VCaP (cell line): ENCODE measurements around the gene ARL4C.

Source experiments
- H3K27ac ChIP-seq: fragments of 450-650 bp; 2 replicates; pipeline ENCODE4 v1.5.1; 2017
- TF ChIP-seq, protein P1 (sequence below): fragments of 450-650 bp; conservative IDR thresholded peaks from 2 replicates; pipeline ENCODE4 v1.5.1; 2017; ENCODE audit warnings: mild to moderate bottlenecking, moderate library complexity

The ARL4C gene

DNA sequence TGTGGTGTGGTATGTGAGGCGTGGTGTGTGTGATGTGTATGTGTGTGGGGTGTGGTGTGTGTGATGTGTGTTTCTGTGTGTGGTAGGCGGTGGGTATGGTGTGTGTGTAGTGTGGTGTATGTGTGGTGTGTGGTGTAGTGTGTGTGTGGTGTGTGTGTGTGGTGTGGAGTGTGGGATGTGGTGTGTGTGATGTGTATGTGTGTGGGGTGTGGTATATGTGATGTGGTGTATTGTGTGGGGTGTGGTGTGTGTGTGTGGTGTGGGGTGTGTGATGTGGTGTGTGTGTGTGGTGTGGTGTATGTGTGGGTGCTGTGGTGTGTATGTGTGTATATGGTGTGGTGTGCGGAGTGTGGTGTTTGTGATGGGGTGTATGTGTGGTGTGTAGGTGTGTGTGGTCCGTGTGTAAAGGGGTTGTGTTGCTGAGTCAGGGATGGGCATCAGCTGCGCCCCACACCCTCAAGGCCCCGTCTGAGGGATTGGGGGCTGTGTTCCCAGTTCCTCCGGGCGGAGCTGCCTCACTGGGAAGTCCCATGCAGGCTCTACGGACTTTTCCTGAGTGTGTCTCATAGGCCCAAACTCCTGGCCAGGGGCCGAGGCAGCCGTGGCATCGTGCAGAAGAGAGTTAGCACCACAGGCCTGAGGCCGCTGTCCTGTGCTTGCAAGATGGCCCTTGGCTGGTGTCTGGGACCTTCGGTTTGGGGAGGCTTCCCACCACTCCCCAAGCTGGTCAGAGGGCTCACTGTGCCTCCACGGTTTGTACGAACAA is 18.2 kb upstream of the ARL4C start:
- H3K27ac ChIP-seq = no peak overlapping the region
- TF ChIP-seq, protein P1, sequence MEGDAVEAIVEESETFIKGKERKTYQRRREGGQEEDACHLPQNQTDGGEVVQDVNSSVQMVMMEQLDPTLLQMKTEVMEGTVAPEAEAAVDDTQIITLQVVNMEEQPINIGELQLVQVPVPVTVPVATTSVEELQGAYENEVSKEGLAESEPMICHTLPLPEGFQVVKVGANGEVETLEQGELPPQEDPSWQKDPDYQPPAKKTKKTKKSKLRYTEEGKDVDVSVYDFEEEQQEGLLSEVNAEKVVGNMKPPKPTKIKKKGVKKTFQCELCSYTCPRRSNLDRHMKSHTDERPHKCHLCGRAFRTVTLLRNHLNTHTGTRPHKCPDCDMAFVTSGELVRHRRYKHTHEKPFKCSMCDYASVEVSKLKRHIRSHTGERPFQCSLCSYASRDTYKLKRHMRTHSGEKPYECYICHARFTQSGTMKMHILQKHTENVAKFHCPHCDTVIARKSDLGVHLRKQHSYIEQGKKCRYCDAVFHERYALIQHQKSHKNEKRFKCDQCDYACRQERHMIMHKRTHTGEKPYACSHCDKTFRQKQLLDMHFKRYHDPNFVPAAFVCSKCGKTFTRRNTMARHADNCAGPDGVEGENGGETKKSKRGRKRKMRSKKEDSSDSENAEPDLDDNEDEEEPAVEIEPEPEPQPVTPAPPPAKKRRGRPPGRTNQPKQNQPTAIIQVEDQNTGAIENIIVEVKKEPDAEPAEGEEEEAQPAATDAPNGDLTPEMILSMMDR = no peak

DNA sequence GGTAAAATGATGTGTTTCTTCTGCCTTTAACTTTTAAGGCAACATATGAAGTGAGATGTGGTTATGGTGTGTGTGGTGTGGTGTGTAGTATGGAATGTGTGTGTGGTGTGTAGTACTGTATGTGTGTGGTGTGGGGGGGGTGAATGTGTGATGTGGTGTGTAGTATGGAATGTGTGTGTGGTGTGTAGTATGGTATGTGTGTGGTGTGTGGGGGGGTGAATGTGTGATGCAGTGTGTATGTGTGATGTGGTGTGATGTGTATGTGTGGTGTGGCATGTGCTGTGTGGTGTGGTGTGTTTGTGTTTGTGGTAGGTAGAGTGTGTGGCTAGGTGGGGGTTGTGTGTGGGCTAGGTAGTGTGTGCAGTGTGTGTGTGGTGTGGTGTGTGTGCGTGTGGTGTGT is 17.2 kb upstream of the ARL4C start:
- TF ChIP-seq, protein P1 = no peak

DNA sequence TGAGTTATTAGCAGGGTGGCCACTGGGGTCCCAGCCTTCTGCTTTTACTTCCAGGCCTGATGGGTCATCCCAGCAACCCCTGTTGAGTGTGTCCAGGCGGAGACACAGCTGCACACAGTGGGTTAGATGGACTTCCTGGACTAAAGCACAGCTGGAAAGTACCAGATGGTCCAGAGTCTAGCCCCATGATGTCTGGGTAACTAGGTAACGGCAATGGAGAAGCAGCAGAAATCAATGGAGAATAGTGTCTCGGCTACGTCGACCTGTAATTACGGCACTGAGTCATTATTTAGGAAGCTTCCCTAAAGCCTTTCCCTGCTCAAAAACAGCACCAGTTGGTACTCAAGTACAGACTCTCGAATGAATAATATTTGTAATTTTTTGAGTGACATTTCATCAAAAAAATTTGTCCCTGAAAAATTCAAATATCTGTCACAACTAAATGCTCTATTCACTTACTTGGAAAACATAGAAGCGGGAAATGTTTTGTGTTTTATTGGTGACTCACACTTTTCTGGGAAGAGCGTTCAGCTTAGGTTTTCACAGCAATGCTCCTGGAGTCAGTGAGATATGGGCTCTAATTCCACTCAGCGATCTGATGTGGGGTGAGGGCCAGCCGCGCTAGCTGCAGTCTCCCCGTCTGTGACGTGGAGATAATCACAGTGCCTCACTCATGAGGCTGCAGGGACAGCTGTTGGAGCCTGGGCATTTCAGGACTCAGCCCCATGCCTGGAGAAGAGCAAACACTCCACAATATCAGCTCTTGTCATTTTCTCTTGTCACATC is 16.2 kb upstream of the ARL4C start:
- TF ChIP-seq, protein P1 = no peak
- no peak overlapping the region for H3K27ac ChIP-seq

More for the DNA sequence above, 17.2 kb upstream of the ARL4C start:
- H3K27ac ChIP-seq = no peak overlapping the region

DNA sequence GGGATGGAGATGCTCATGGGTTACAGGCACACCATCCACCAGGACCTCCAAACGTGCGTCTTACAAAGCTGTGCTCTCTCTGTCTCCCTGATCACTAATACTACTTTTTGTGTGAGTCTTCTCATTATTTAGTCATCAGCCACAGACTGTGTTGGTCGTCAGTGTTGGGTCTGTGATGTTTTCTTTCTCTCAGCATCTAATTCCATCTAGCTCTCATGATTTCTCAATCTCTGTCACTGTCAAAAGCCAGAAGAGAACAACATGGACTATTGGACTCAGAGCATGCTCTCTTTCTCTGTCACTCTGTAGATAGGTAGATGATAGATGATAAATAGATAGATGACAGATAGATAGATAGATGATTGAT is 6.0 kb upstream of the ARL4C start:
- TF ChIP-seq, protein P1 = no peak
- no peak overlapping the region for H3K27ac ChIP-seq

DNA sequence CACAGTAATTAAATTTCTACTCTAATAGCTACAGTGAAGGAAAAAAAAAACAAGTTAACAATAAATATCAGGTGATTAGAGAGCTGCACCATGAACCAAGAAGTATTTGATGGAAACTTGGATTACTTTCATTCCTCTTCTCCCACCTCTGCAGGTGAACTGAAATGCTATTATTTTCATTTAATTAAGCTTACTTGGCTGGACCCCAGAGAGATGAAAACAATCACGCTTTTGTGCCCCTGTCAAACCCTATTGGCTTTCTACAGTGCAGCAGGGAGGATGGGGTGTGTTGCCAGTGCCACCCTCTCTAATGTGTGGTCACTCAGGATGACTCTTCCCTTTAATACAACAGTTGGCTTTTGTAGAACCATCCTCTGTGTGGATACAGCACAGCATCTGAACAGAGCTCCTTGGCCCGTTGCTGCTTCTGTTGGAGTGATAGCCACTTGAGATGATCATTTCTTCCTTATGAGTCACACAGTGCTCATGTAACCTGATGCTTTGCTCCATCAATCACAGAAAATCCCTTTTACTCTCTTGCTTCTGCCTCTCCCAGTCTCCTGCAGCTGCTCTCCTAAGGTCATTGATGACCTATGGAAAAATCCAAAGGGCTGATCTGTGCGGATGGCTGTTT is 5.5 kb upstream of the ARL4C start:
- no peak overlapping the region for H3K27ac ChIP-seq
- TF ChIP-seq, protein P1 = no peak

DNA sequence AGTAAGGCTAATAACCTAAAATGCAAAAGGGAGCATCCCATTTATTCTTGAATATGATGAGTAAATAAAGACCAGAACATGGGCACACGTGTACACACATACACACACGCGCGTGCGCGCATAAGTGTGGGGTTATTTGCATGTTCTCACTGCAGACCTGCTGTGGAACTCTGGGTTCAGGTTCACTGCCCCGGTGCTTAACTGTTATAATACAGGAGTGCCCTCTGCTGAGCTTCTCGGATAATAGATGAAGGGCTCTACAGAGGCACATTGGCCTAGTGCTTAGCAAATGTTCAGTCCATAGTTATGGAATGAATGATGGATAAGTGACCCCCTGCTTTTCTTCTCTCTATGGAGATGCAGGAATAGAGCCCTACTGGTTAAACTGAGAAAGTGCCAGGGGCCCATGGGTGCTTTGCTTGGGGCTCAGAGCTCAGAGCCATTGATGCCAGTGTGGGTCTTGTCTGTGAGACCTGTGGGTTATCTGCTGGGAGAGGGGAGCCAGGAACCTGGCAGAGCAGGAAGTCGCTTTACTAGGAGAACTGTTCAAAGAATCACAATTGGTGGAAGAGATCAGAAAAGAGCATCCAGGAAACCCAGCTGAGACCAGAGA is 3.6 kb upstream of the ARL4C start:
- TF ChIP-seq, protein P1 = peak; percentile 84
- H3K27ac ChIP-seq = no peak overlapping the region
